Measurements from ENCODE around the gene E2F6. TPM values are rescaled to one million over a fixed set of nuclear protein-coding genes. Genes with fewer than 3 reads are reported as not detected.

Gene E2F6
- total RNA-seq, 2 experiments from 2014 or later: 9.9 to 10.3 TPM

GRCh38 chr2:11444737-11445136 is 21.2 kb downstream of the E2F6 start:
- peaks cover 15% of the 10 kb centered on the region for H3K9me3 Mint-ChIP-seq
- H3K27me3 Mint-ChIP-seq: no peaks in the 10 kb centered on the region
- ChIA-PET CTCF (interaction anchor here (1.1 kb wide), 1 partner anchor 33 kb away, joined by 3 read pairs; no protein-coding TSS in a partner anchor), POLR2A (no interaction called here)
- no peak overlapping the region for H3K4me3 Mint-ChIP-seq
- peaks cover 60% of the 10 kb centered on the region for H3K36me3 Mint-ChIP-seq
- intact Hi-C loops (cut with micrococcal nuclease): loop anchor here (5.0 kb wide), 1 partner anchor 207 kb away; no protein-coding TSS in a partner anchor
- no peak overlapping the region for H3K27ac Mint-ChIP-seq
- DNase-seq: no peak
- no peaks in the 10 kb centered on the region for H3K4me1 Mint-ChIP-seq (ENCODE audit: low read depth)

- intact Hi-C loops (cut with micrococcal nuclease): no loop called here
- Mint-ChIP-seq H3K4me1 (ENCODE audit: low read depth) (no peaks in the 10 kb centered on the region), H3K9me3 (peaks cover 15% of the 10 kb centered on the region), H3K4me3 (no peak overlapping the region), H3K36me3 (peaks cover 24% of the 10 kb centered on the region), H3K27ac (no peak overlapping the region), H3K27me3 (no peaks in the 10 kb centered on the region)
- DNase-seq: no peak
- ChIA-PET POLR2A (no interaction called here), CTCF (interaction anchor here (0.8 to 1.4 kb wide), 2 partner anchors 8 to 677 kb away, joined by 3 to 4 read pairs; no protein-coding TSS in a partner anchor)
Measured at GRCh38 chr2:11438555-11439080, 27.3 kb downstream of the E2F6 start.

- intact Hi-C loops (cut with micrococcal nuclease): no loop called here
Measured at GRCh38 chr2:11437602-11438001, 28.4 kb downstream of the E2F6 start.

GRCh38 chr2:11435036-11435435 is 30.9 kb downstream of the E2F6 start:
- Mint-ChIP-seq H3K27me3 (no peaks in the 10 kb centered on the region), H3K4me3 (no peak overlapping the region), H3K27ac (no peak overlapping the region), H3K9me3 (peaks cover 3% of the 10 kb centered on the region), H3K36me3 (peaks cover 6% of the 10 kb centered on the region), H3K4me1 (ENCODE audit: low read depth) (no peaks in the 10 kb centered on the region)
- intact Hi-C loops (cut with micrococcal nuclease): no loop called here
- CTCF ChIA-PET: no interaction called here
- POLR2A ChIA-PET: no interaction called here
- no peak for DNase-seq

More at GRCh38 chr2:11437602-11438001, 28.4 kb downstream of the E2F6 start:
- Mint-ChIP-seq H3K4me3 (no peak overlapping the region), H3K27ac (no peak overlapping the region), H3K36me3 (peaks cover 19% of the 10 kb centered on the region), H3K9me3 (peaks cover 15% of the 10 kb centered on the region), H3K27me3 (no peaks in the 10 kb centered on the region), H3K4me1 (ENCODE audit: low read depth) (no peaks in the 10 kb centered on the region)
- POLR2A ChIA-PET: no interaction called here
- no peak for DNase-seq
- CTCF ChIA-PET: interaction anchor here (0.8 to 1.4 kb wide), 2 partner anchors 9 to 676 kb away, joined by 3 to 4 read pairs; no protein-coding TSS in a partner anchor

GRCh38 chr2:11434443-11434842 is 31.5 kb downstream of the E2F6 start:
- H3K4me3 Mint-ChIP-seq: no peak overlapping the region
- POLR2A ChIA-PET: no interaction called here
- H3K36me3 Mint-ChIP-seq: peaks cover 6% of the 10 kb centered on the region
- H3K27ac Mint-ChIP-seq: no peak overlapping the region
- CTCF ChIA-PET: no interaction called here
- no peaks in the 10 kb centered on the region for H3K27me3 Mint-ChIP-seq
- intact Hi-C loops (cut with micrococcal nuclease): no loop called here
- DNase-seq: no peak
- H3K4me1 Mint-ChIP-seq (ENCODE audit: low read depth): no peaks in the 10 kb centered on the region
- peaks cover 3% of the 10 kb centered on the region for H3K9me3 Mint-ChIP-seq

GRCh38 chr2:11433822-11434221 is 32.1 kb downstream of the E2F6 start:
- Mint-ChIP-seq H3K4me1 (ENCODE audit: low read depth) (no peaks in the 10 kb centered on the region), H3K36me3 (peaks cover 6% of the 10 kb centered on the region), H3K4me3 (no peak overlapping the region), H3K27me3 (no peaks in the 10 kb centered on the region), H3K27ac (no peak overlapping the region), H3K9me3 (peaks cover 3% of the 10 kb centered on the region)
- DNase-seq: no peak
- ChIA-PET POLR2A (no interaction called here), CTCF (no interaction called here)
- intact Hi-C loops (cut with micrococcal nuclease): no loop called here

- H3K4me3 Mint-ChIP-seq: no peak overlapping the region
- intact Hi-C loops (cut with micrococcal nuclease): no loop called here
- no peaks in the 10 kb centered on the region for H3K4me1 Mint-ChIP-seq (ENCODE audit: low read depth)
- H3K36me3 Mint-ChIP-seq: peaks cover 6% of the 10 kb centered on the region
- no peak overlapping the region for H3K27ac Mint-ChIP-seq
- no peak for DNase-seq
- ChIA-PET POLR2A (no interaction called here), CTCF (interaction anchor here (1.4 kb wide), 1 partner anchor 13 kb away, joined by 4 read pairs; no protein-coding TSS in a partner anchor)
- no peaks in the 10 kb centered on the region for H3K27me3 Mint-ChIP-seq
- peaks cover 3% of the 10 kb centered on the region for H3K9me3 Mint-ChIP-seq
Measured at GRCh38 chr2:11430729-11431128, 35.2 kb downstream of the E2F6 start.

GRCh38 chr2:11427224-11427623 is 38.7 kb downstream of the E2F6 start:
- ChIA-PET CTCF (no interaction called here), POLR2A (no interaction called here)

GRCh38 chr2:11422901-11423435 is 43.0 kb downstream of the E2F6 start:
- intact Hi-C loops (cut with micrococcal nuclease): no loop called here
- no peak for DNase-seq
- POLR2A ChIA-PET: no interaction called here
- Mint-ChIP-seq H3K27ac (no peak overlapping the region), H3K36me3 (peaks cover 1% of the 10 kb centered on the region), H3K27me3 (no peaks in the 10 kb centered on the region), H3K4me3 (no peak overlapping the region), H3K9me3 (peaks cover 6% of the 10 kb centered on the region), H3K4me1 (ENCODE audit: low read depth) (no peaks in the 10 kb centered on the region)
- CTCF ChIA-PET: no interaction called here

More at GRCh38 chr2:11427224-11427623, 38.7 kb downstream of the E2F6 start:
- Mint-ChIP-seq H3K4me1 (ENCODE audit: low read depth) (no peaks in the 10 kb centered on the region), H3K27ac (no peak overlapping the region), H3K27me3 (no peaks in the 10 kb centered on the region), H3K36me3 (no peaks in the 10 kb centered on the region), H3K9me3 (no peaks in the 10 kb centered on the region), H3K4me3 (no peak overlapping the region)
- intact Hi-C loops (cut with micrococcal nuclease): no loop called here
- no peak for DNase-seq

GRCh38 chr2:11422491-11422865 is 43.5 kb downstream of the E2F6 start:
- H3K4me1 Mint-ChIP-seq (ENCODE audit: low read depth): no peaks in the 10 kb centered on the region
- ChIA-PET CTCF (interaction anchor here (0.6 kb wide), 1 partner anchor 590 kb away, joined by 4 read pairs; no protein-coding TSS in a partner anchor), POLR2A (no interaction called here)
- peaks cover 9% of the 10 kb centered on the region for H3K9me3 Mint-ChIP-seq
- H3K36me3 Mint-ChIP-seq: peaks cover 2% of the 10 kb centered on the region
- DNase-seq: no peak
- no peaks in the 10 kb centered on the region for H3K27me3 Mint-ChIP-seq
- no peak overlapping the region for H3K4me3 Mint-ChIP-seq
- no peak overlapping the region for H3K27ac Mint-ChIP-seq
- intact Hi-C loops (cut with micrococcal nuclease): no loop called here

GRCh38 chr2:11421863-11422490 is 44.0 kb downstream of the E2F6 start:
- H3K4me1 Mint-ChIP-seq (ENCODE audit: low read depth): no peaks in the 10 kb centered on the region
- no peak overlapping the region for H3K4me3 Mint-ChIP-seq
- H3K36me3 Mint-ChIP-seq: peaks cover 2% of the 10 kb centered on the region
- intact Hi-C loops (cut with micrococcal nuclease): no loop called here
- H3K27ac Mint-ChIP-seq: no peak overlapping the region
- POLR2A ChIA-PET: no interaction called here
- H3K27me3 Mint-ChIP-seq: no peaks in the 10 kb centered on the region
- H3K9me3 Mint-ChIP-seq: peaks cover 11% of the 10 kb centered on the region
- CTCF ChIA-PET: interaction anchor here (0.6 kb wide), 1 partner anchor 589 kb away, joined by 4 read pairs; no protein-coding TSS in a partner anchor
- DNase-seq: no peak

GRCh38 chr2:11420671-11421070 is 45.3 kb downstream of the E2F6 start:
- H3K4me1 Mint-ChIP-seq (ENCODE audit: low read depth): no peaks in the 10 kb centered on the region
- ChIA-PET POLR2A (no interaction called here), CTCF (no interaction called here)
- no peak overlapping the region for H3K4me3 Mint-ChIP-seq
- peaks cover 13% of the 10 kb centered on the region for H3K9me3 Mint-ChIP-seq
- peaks cover 2% of the 10 kb centered on the region for H3K36me3 Mint-ChIP-seq
- DNase-seq: no peak
- no peaks in the 10 kb centered on the region for H3K27me3 Mint-ChIP-seq
- no peak overlapping the region for H3K27ac Mint-ChIP-seq
- intact Hi-C loops (cut with micrococcal nuclease): no loop called here

GRCh38 chr2:11420190-11420589 is 45.8 kb downstream of the E2F6 start:
- Mint-ChIP-seq H3K4me1 (ENCODE audit: low read depth) (no peaks in the 10 kb centered on the region), H3K27me3 (no peaks in the 10 kb centered on the region), H3K9me3 (peaks cover 13% of the 10 kb centered on the region), H3K4me3 (no peak overlapping the region), H3K27ac (no peak overlapping the region), H3K36me3 (peaks cover 2% of the 10 kb centered on the region)
- intact Hi-C loops (cut with micrococcal nuclease): no loop called here
- POLR2A ChIA-PET: no interaction called here
- CTCF ChIA-PET: interaction anchor here (0.6 to 0.8 kb wide), 2 partner anchors 287 to 411 kb away, joined by 3 read pairs; a partner anchor contains a TSS
- no peak for DNase-seq
